Coronary artery (tissue), 2 donors: Measurements from ENCODE around the gene CDHR3.

Source experiments
- DNase-seq: peaks from one replicate; pipeline ENCODE4 v3.0.0-alpha.2; 2017; ENCODE audit warnings: low spot score
- H3K27ac ChIP-seq, 2 donors: fragments of 200-600 bp; sonication (generic); one replicate each; pipeline ENCODE4 v1.5.1; 2016 to 2019
- H3K4me3 ChIP-seq: fragments of 200-600 bp; sonication (generic); 2 replicates; pipeline ENCODE4 v1.5.1; 2016; ENCODE audit warnings: mild to moderate bottlenecking, moderate library complexity
- TF ChIP-seq, protein P1 (sequence below): fragments of 200-600 bp; sonication (generic); IDR thresholded peaks from one replicate; pipeline ENCODE4 v1.5.1; 2019; ENCODE audit warnings: antibody characterized with exemption

CDHR3 gene

GRCh38 chr7:106033735-106034134 is 70.7 kb downstream of the CDHR3 start:
- TF ChIP-seq, protein P1, sequence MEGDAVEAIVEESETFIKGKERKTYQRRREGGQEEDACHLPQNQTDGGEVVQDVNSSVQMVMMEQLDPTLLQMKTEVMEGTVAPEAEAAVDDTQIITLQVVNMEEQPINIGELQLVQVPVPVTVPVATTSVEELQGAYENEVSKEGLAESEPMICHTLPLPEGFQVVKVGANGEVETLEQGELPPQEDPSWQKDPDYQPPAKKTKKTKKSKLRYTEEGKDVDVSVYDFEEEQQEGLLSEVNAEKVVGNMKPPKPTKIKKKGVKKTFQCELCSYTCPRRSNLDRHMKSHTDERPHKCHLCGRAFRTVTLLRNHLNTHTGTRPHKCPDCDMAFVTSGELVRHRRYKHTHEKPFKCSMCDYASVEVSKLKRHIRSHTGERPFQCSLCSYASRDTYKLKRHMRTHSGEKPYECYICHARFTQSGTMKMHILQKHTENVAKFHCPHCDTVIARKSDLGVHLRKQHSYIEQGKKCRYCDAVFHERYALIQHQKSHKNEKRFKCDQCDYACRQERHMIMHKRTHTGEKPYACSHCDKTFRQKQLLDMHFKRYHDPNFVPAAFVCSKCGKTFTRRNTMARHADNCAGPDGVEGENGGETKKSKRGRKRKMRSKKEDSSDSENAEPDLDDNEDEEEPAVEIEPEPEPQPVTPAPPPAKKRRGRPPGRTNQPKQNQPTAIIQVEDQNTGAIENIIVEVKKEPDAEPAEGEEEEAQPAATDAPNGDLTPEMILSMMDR, result no peak
- Histone ChIP-seq H3K4me3 (no peak overlapping the region), H3K27ac (no peak overlapping the region)
- DNase-seq, result no peak

- Histone ChIP-seq H3K4me3 (no peak overlapping the region), H3K27ac (no peak overlapping the region)
- no peak for DNase-seq
- TF ChIP-seq, protein P1, result no peak
Measured at GRCh38 chr7:106034383-106034782, 71.3 kb downstream of the CDHR3 start.

DNA sequence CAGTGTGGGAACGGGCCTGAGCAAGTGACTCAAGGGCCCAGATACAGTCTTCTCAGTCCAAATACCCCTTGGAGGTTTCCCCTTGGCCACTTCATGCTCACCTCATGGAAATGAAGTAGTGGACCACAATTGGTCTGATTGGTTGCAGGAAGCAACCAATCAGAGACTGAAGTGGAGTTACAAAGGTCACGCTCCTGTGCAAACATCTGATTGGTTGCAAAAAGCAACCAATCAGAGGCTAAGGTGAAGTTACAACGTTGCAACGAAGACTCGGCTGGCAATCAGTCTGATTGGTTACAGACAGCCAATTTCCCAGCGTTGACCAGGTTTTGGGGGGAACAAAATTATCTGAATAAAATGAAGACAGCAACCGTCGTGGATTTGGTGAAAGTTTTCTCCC is 72.5 kb downstream of the CDHR3 start:
- Histone ChIP-seq H3K4me3 (no peak overlapping the region), H3K27ac (no peak overlapping the region)
- DNase-seq, result no peak
- TF ChIP-seq, protein P1, result no peak

- Histone ChIP-seq H3K4me3 (no peak overlapping the region), H3K27ac (no peak overlapping the region)
- TF ChIP-seq, protein P1, result no peak
- no peak for DNase-seq
Measured at GRCh38 chr7:106036004-106036403, 72.9 kb downstream of the CDHR3 start.

GRCh38 chr7:106037489-106038176 is 74.6 kb downstream of the CDHR3 start:
- Histone ChIP-seq H3K27ac (no peak overlapping the region), H3K4me3 (no peak overlapping the region)
- TF ChIP-seq, protein P1, result no peak
- DNase-seq, result no peak

GRCh38 chr7:106038289-106038688 is 75.2 kb downstream of the CDHR3 start:
- no peak overlapping the region for H3K27ac ChIP-seq
- H3K4me3 ChIP-seq, result no peak overlapping the region
- DNase-seq, result no peak
- TF ChIP-seq, protein P1, result no peak

DNA sequence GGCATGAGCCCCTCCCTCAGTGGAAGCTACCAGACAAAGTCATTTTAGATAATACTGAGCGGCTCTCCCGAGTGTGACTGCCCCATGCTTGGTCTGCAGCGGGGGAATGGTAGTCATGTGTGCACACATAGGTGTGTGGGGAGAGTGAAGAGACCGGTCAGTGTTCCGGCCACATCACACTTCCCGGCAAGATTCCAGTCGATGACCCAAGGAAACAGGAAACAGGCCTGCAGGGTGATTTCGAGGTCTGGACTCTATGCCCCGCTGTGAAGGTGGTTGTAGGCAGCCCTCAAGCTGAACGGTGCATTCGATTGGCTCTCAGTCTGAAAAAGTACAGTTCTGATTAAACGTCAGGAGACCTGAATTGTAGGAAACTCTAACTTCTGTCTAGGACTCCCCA is 75.9 kb downstream of the CDHR3 start:
- Histone ChIP-seq H3K27ac (no peak overlapping the region), H3K4me3 (no peak overlapping the region)
- TF ChIP-seq, protein P1, result no peak
- no peak for DNase-seq
